ENCODE measurements around the gene ANKLE2. TPM values are rescaled to one million over a fixed set of nuclear protein-coding genes. Genes with fewer than 3 reads are reported as not detected.
"Not testable (repeated sequence)": the region's sequence is repeated elsewhere in the genome, so short reads cannot be mapped to it uniquely, and the experiment has no call there.

The ANKLE2 gene
- total and polyA plus RNA-seq, 5 donors from 2014 or later, result 20.5 to 91.6 (median 25.8) TPM

GRCh38 chr12:132771126-132771838 lies 9.7 kb upstream of the ANKLE2 start:
- H3K4me1 Mint-ChIP-seq, result peaks cover 4 to 47% (median 10%) of the 10 kb centered on the region in 4 donors
- Histone ChIP-seq H3K4me3 (ENCODE audit: low read depth, low read length) (peak overlapping the region; percentile 16), H3K27me3 (ENCODE audit: control insufficient read depth, insufficient read depth, low read length) (no peaks in the 10 kb centered on the region), H3K4me1 (ENCODE audit: control insufficient read depth, insufficient read depth, low read length, poor library complexity, severe bottlenecking) (peaks cover 17% of the 10 kb centered on the region), H3K36me3 (ENCODE audit: control insufficient read depth, insufficient read depth, low read length) (peaks cover 16% of the 10 kb centered on the region), H3K27ac (ENCODE audit: insufficient read depth, low read length, poor library complexity, severe bottlenecking) (peak overlapping the region; percentile 47), H3K9me3 (ENCODE audit: control insufficient read depth in 2 of 2, low read length in 2 of 2) (no peaks in the 10 kb centered on the region)
- no peaks in the 10 kb centered on the region for H3K27me3 Mint-ChIP-seq
- H3K27ac Mint-ChIP-seq, result peak overlapping the region; percentile 62 to 80 (median 74)
- H3K4me3 Mint-ChIP-seq, result peak overlapping the region; percentile 41 to 70 (median 52)
- peak; percentile 72 for ATAC-seq (ENCODE audit: low read depth in 2 of 2)
- peaks cover 8% of the 10 kb centered on the region for H3K36me3 Mint-ChIP-seq
- H3K9me3 Mint-ChIP-seq, result no peaks in the 10 kb centered on the region
- DNase-seq, result peak; percentile 18 to 68 (median 51)

- no peak overlapping the region for H3K4me3 ChIP-seq (ENCODE audit: low read depth, low read length)
- H3K27me3 ChIP-seq (ENCODE audit: control insufficient read depth, insufficient read depth, low read length), result no peaks in the 10 kb centered on the region
- Mint-ChIP-seq H3K4me3 (no peak overlapping the region), H3K4me1 (peaks cover 4 to 39% (median 13%) of the 10 kb centered on the region in 4 donors), H3K9me3 (no peaks in the 10 kb centered on the region), H3K27me3 (no peaks in the 10 kb centered on the region), H3K36me3 (no peaks in the 10 kb centered on the region), H3K27ac (no peak overlapping the region)
- peaks cover 20% of the 10 kb centered on the region for H3K4me1 ChIP-seq (ENCODE audit: control insufficient read depth, insufficient read depth, low read length, poor library complexity, severe bottlenecking)
- no peaks in the 10 kb centered on the region for H3K9me3 ChIP-seq (ENCODE audit: control insufficient read depth in 2 of 2, low read length in 2 of 2)
- no peak for ATAC-seq (ENCODE audit: low read depth in 2 of 2)
- DNase-seq, result no peak
- no peaks in the 10 kb centered on the region for H3K36me3 ChIP-seq (ENCODE audit: control insufficient read depth, insufficient read depth, low read length)
- no peak overlapping the region for H3K27ac ChIP-seq (ENCODE audit: insufficient read depth, low read length, poor library complexity, severe bottlenecking)
Measured at GRCh38 chr12:132766380-132767085, 4.9 kb upstream of the ANKLE2 start.

- Histone ChIP-seq H3K9me3 (ENCODE audit: control insufficient read depth in 2 of 2, low read length in 2 of 2) (no peaks in the 10 kb centered on the region), H3K27me3 (ENCODE audit: control insufficient read depth, insufficient read depth, low read length) (no peaks in the 10 kb centered on the region), H3K4me1 (ENCODE audit: control insufficient read depth, insufficient read depth, low read length, poor library complexity, severe bottlenecking) (peaks cover 23% of the 10 kb centered on the region), H3K4me3 (ENCODE audit: low read depth, low read length) (no peak overlapping the region), H3K36me3 (ENCODE audit: control insufficient read depth, insufficient read depth, low read length) (no peaks in the 10 kb centered on the region), H3K27ac (ENCODE audit: insufficient read depth, low read length, poor library complexity, severe bottlenecking) (no peak overlapping the region)
- H3K4me1 Mint-ChIP-seq, result peaks cover 2 to 41% (median 15%) of the 10 kb centered on the region in 4 donors
- peak overlapping the region in 1 of 3 donors; percentile 44 for H3K27ac Mint-ChIP-seq
- ATAC-seq (ENCODE audit: low read depth in 2 of 2) (no peak), DNase-seq (no peak)
- no peaks in the 10 kb centered on the region for H3K9me3 Mint-ChIP-seq
- H3K27me3 Mint-ChIP-seq, result no peaks in the 10 kb centered on the region
- peak overlapping the region in 2 of 4 donors; percentile 15 to 38 for H3K4me3 Mint-ChIP-seq
- no peaks in the 10 kb centered on the region for H3K36me3 Mint-ChIP-seq
Measured at GRCh38 chr12:132765361-132765760, 3.7 kb upstream of the ANKLE2 start.

GRCh38 chr12:132764231-132764630 lies 2.6 kb upstream of the ANKLE2 start:
- no peaks in the 10 kb centered on the region for H3K9me3 ChIP-seq (ENCODE audit: control insufficient read depth in 2 of 2, low read length in 2 of 2)
- Mint-ChIP-seq H3K4me1 (peaks cover 5 to 46% (median 20%) of the 10 kb centered on the region in 4 donors), H3K27me3 (no peaks in the 10 kb centered on the region), H3K36me3 (no peaks in the 10 kb centered on the region), H3K9me3 (no peaks in the 10 kb centered on the region), H3K27ac (no peak overlapping the region), H3K4me3 (no peak overlapping the region)
- no peak overlapping the region for H3K27ac ChIP-seq (ENCODE audit: insufficient read depth, low read length, poor library complexity, severe bottlenecking)
- no peaks in the 10 kb centered on the region for H3K27me3 ChIP-seq (ENCODE audit: control insufficient read depth, insufficient read depth, low read length)
- H3K4me1 ChIP-seq (ENCODE audit: control insufficient read depth, insufficient read depth, low read length, poor library complexity, severe bottlenecking), result peaks cover 33% of the 10 kb centered on the region
- peaks cover 3% of the 10 kb centered on the region for H3K36me3 ChIP-seq (ENCODE audit: control insufficient read depth, insufficient read depth, low read length)
- no peak for DNase-seq
- no peak overlapping the region for H3K4me3 ChIP-seq (ENCODE audit: low read depth, low read length)
- no peak for ATAC-seq (ENCODE audit: low read depth in 2 of 2)

GRCh38 chr12:132761921-132762583 lies 420 bp upstream of the ANKLE2 start:
- no peaks in the 10 kb centered on the region for H3K9me3 Mint-ChIP-seq
- peaks cover 27% of the 10 kb centered on the region for H3K4me1 ChIP-seq (ENCODE audit: control insufficient read depth, insufficient read depth, low read length, poor library complexity, severe bottlenecking)
- peaks cover 3% of the 10 kb centered on the region for H3K36me3 ChIP-seq (ENCODE audit: control insufficient read depth, insufficient read depth, low read length)
- peak; percentile 94 to 96 for ATAC-seq (ENCODE audit: low read depth in 2 of 2)
- H3K27me3 ChIP-seq (ENCODE audit: control insufficient read depth, insufficient read depth, low read length), result no peaks in the 10 kb centered on the region
- H3K9me3 ChIP-seq (ENCODE audit: control insufficient read depth in 2 of 2, low read length in 2 of 2), result no peaks in the 10 kb centered on the region
- peak; percentile 78 to 88 (median 86) for DNase-seq
- peak overlapping the region; percentile 64 for H3K4me3 ChIP-seq (ENCODE audit: low read depth, low read length)
- H3K4me1 Mint-ChIP-seq, result peaks cover 5 to 40% (median 16%) of the 10 kb centered on the region in 4 donors
- H3K36me3 Mint-ChIP-seq, result no peaks in the 10 kb centered on the region
- H3K27ac ChIP-seq (ENCODE audit: insufficient read depth, low read length, poor library complexity, severe bottlenecking), result peak overlapping the region; percentile 86
- H3K27ac Mint-ChIP-seq, result no peak overlapping the region
- H3K27me3 Mint-ChIP-seq, result no peaks in the 10 kb centered on the region
- H3K4me3 Mint-ChIP-seq, result peak overlapping the region; percentile 77 to 87 (median 84)

GRCh38 chr12:132759359-132759758 lies 2.3 kb downstream of the ANKLE2 start:
- Mint-ChIP-seq H3K36me3 (peaks cover 7% of the 10 kb centered on the region), H3K9me3 (no peaks in the 10 kb centered on the region), H3K4me3 (peak overlapping the region in 3 of 4 donors; percentile 26 to 97 (median 80)), H3K27me3 (no peaks in the 10 kb centered on the region), H3K4me1 (peaks cover 5 to 42% (median 18%) of the 10 kb centered on the region in 4 donors), H3K27ac (no peak overlapping the region)
- no peaks in the 10 kb centered on the region for H3K27me3 ChIP-seq (ENCODE audit: control insufficient read depth, insufficient read depth, low read length)
- peak overlapping the region; percentile 5 for H3K27ac ChIP-seq (ENCODE audit: insufficient read depth, low read length, poor library complexity, severe bottlenecking)
- DNase-seq, result no peak
- peaks cover 10% of the 10 kb centered on the region for H3K36me3 ChIP-seq (ENCODE audit: control insufficient read depth, insufficient read depth, low read length)
- H3K9me3 ChIP-seq (ENCODE audit: control insufficient read depth in 2 of 2, low read length in 2 of 2), result no peaks in the 10 kb centered on the region
- no peak overlapping the region for H3K4me3 ChIP-seq (ENCODE audit: low read depth, low read length)
- ATAC-seq (ENCODE audit: low read depth in 2 of 2), result no peak
- peaks cover 27% of the 10 kb centered on the region for H3K4me1 ChIP-seq (ENCODE audit: control insufficient read depth, insufficient read depth, low read length, poor library complexity, severe bottlenecking)

GRCh38 chr12:132758825-132759224 lies 2.8 kb downstream of the ANKLE2 start:
- Histone ChIP-seq H3K4me1 (ENCODE audit: control insufficient read depth, insufficient read depth, low read length, poor library complexity, severe bottlenecking) (peaks cover 27% of the 10 kb centered on the region), H3K36me3 (ENCODE audit: control insufficient read depth, insufficient read depth, low read length) (peaks cover 13% of the 10 kb centered on the region)
- not testable (repeated sequence) for ATAC-seq (ENCODE audit: low read depth in 2 of 2); H3K9me3 ChIP-seq (ENCODE audit: control insufficient read depth in 2 of 2, low read length in 2 of 2); H3K36me3 Mint-ChIP-seq; H3K27ac Mint-ChIP-seq; H3K27ac ChIP-seq (ENCODE audit: insufficient read depth, low read length, poor library complexity, severe bottlenecking); H3K9me3 Mint-ChIP-seq; H3K4me3 ChIP-seq (ENCODE audit: low read depth, low read length); H3K27me3 Mint-ChIP-seq; H3K27me3 ChIP-seq (ENCODE audit: control insufficient read depth, insufficient read depth, low read length); DNase-seq
- Mint-ChIP-seq H3K4me1 (peaks cover 5 to 43% (median 19%) of the 10 kb centered on the region in 4 donors), H3K4me3 (peak overlapping the region in 1 of 4 donors; percentile 80)

Data from CD4-positive, CD25-positive, alpha-beta regulatory T cell (primary cell).